GM10248 (cell line): ENCODE measurements around the gene MAPK8IP2.
A peak's percentile ranks its signal among the peaks of the same experiment; 100 is the strongest.

ENCODE experiments used
- CTCF ChIA-PET: fragments of 300-600 bp; sonication (Branson Sonifier 250); formaldehyde crosslinking; extraction: SDS; loops from one replicate; lab custom pipeline; 2021; ENCODE audit warnings: antibody characterized with exemption; lab: Yijun Ruan, JAX
- POLR2A ChIA-PET: fragments of 350-650 bp; sonication (Branson Sonifier 250); formaldehyde crosslinking; extraction: SDS; loops from one replicate; lab custom pipeline; 2020; ENCODE audit warnings: antibody characterized with exemption; lab: Yijun Ruan, JAX
- DNase-seq: peaks from one replicate; pipeline ENCODE4 v3.0.0; 2012; ENCODE audit errors: extremely low spot score
- TF ChIP-seq, protein P1 (sequence below): IDR thresholded peaks from 2 replicates; pipeline ENCODE4 v1.5.1; 2012; ENCODE audit warnings: mild to moderate bottlenecking, low read depth; ENCODE audit errors: extremely low read depth, missing control alignments, control extremely low read depth

MAPK8IP2 gene

DNA sequence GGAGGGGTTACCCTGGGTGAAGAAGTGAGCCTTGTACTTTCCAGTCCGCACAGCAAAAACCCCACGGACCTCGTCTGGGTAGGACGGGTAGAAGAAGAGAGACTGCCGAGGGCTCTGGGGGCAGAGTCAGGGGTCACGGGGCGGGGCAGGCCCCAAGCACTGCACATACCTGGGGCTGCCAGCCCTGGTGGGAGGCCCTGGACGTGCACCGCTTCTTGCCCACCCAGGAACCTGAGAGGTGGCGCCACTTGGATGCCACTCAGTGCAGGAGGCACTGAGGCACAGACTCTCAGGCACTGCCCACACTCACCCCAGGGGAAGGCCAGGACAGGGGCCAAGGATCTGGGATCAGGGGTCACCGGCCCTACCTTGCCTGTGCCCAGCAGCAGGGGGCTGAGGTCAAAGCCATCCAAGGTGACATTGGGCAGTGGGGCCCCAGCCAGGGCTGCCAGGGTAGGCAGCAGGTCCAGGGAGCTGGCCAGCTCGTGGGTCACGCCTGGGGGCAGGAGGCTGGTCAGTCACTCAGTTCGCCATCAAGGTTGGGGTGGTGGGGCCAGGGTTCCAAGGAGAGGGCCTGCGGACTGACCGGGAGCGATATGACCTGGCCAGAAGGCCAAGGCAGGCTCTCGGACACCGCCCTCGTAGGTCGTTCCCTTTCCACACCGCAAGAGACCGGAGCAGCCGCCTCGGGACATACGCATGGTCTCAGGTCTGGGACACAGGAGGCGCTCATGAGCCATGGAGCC lies 25.1 kb downstream of the MAPK8IP2 start:
- ChIA-PET CTCF (interaction anchor here (1.1 kb wide), 1 partner anchor 62 kb away, joined by 3 read pairs; no protein-coding TSS in a partner anchor), POLR2A (interaction anchor here (0.6 kb wide), 1 partner anchor 275 kb away, joined by 4 read pairs; no protein-coding TSS in a partner anchor)
- DNase-seq: no peak
- TF ChIP-seq, protein P1, sequence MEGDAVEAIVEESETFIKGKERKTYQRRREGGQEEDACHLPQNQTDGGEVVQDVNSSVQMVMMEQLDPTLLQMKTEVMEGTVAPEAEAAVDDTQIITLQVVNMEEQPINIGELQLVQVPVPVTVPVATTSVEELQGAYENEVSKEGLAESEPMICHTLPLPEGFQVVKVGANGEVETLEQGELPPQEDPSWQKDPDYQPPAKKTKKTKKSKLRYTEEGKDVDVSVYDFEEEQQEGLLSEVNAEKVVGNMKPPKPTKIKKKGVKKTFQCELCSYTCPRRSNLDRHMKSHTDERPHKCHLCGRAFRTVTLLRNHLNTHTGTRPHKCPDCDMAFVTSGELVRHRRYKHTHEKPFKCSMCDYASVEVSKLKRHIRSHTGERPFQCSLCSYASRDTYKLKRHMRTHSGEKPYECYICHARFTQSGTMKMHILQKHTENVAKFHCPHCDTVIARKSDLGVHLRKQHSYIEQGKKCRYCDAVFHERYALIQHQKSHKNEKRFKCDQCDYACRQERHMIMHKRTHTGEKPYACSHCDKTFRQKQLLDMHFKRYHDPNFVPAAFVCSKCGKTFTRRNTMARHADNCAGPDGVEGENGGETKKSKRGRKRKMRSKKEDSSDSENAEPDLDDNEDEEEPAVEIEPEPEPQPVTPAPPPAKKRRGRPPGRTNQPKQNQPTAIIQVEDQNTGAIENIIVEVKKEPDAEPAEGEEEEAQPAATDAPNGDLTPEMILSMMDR: no peak

DNA sequence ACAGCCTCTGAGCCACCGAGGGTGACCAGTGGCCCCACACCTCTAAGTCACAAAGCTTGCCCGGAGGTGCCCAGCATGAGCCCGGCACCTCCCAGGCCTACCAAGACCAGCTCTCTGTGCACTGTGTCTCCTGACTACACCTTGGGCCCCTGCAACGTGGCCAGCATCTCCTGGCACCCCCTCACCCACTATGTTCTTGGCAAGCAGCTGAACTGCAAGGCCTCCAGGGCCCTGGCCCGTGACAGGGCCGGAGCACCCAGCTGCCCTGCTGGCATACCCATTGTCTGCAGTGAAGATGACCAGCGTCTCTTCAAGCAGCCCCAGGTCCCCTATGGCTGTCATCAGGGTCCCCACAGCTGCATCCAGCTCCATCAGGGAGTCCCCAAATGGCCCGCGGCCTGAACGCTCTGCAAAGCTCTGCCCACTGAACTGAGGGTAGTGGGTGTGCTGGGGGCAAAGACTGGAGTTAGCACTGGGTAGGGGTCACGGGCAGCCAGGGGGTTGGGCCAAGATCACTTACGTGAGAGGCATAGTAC lies 25.8 kb downstream of the MAPK8IP2 start:
- TF ChIP-seq, protein P1: no peak
- ChIA-PET CTCF (interaction anchor here (1.1 kb wide), 1 partner anchor 63 kb away, joined by 3 read pairs; no protein-coding TSS in a partner anchor), POLR2A (interaction anchor here (0.6 kb wide), 1 partner anchor 276 kb away, joined by 4 read pairs; no protein-coding TSS in a partner anchor)
- DNase-seq: no peak

DNA sequence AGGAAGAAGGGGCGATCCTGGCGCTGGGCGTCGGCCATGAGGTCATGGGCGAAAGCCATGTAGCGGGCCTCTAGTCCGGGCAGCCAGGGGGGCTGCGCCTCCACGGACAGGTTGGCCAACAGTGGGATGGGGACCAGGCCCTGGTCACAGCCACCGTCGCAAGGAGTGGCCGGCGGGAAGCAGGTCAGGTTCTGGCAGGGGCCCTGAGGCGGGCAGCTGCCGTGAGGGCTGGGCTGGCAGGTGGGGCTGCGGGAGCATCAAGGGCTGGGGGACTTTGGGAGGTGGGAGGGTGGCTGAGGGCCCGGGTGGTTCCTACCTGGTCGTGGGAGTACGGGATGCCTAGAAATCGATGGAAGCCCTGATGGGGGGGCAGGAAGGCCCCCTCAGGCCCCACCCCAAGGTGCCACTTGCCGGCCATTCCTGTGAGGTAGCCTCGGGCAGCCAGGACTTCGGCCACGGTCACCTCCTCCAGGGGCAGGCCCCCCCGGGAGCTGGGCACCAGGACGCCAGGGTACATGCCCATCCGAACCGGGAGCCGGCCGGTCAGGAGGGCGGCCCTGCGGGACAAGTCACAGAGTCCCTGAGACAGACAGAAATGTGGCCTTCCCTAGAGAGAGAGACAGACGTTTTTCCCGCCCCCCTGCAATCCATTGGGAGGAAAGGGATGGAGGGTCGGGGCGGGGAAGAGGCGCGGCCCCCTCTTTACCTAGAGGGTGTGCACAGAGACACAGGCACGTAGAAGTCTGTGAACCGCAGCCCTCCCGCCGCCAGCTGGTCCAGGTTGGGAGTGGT lies 26.5 kb downstream of the MAPK8IP2 start:
- ChIA-PET POLR2A (interaction anchor here (0.6 kb wide), 1 partner anchor 276 kb away, joined by 4 read pairs; no protein-coding TSS in a partner anchor), CTCF (interaction anchor here (0.7 to 1.4 kb wide), 4 partner anchors 63 to 85 kb away, joined by 3 to 5 read pairs (median 4); partner anchors contain the start of gene SYCE3)
- TF ChIP-seq, protein P1: no peak
- no peak for DNase-seq

DNA sequence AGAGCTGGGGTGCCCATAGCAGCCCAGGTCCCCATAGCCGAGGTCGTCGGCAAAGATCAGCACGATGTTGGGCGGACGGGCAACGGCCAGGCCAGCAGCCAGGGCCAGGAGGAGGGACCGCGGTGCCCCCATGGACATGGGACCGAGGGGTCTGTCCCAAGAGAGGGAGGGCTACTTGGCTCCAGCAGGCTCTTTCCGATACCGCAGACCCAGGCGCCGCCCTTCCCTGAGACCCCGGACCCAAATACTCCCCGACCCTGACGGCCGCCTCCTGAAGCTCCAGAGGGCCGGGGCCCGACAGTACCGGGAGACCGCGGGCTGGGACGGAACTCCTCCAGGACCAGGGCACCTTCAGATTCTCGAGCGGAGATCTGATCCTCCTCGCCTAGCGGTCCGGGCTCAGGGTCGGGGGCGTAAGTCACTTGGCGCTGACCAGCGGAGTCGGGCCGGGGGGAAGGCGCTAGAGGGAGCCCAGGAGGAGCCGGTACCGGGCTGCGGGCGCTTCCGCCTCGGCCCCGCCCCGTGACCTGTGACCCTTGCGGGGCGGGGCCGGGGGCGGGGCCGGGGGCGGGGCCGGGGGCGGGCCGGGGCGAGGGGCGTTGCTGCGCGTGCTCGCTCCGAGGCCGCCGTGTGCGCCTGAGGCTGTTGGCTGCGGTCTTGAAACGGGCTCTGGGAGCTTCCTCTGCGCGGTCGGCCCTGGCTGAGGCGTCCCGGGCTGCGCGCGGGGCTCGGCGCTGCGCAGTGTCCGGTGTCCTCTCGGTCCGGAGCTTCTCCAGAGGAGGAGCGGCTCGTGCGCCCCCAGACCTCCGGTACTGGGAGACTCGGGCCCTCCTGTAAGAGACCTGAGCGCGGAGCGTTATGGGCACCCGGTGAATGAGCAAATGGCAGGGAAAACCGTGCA lies 27.3 kb downstream of the MAPK8IP2 start, which contains the start of gene ARSA:
TSS of gene ARSA (minus strand) at position 511 of the 901 bp plus-strand sequence. CDS start at position 138, 373 bp downstream.
- CTCF ChIA-PET: interaction anchor here (0.7 to 1.4 kb wide), 5 partner anchors 63 to 154 kb away, joined by 3 to 5 read pairs (median 4); partner anchors contain the start of gene SYCE3
- TF ChIP-seq, protein P1: peak; percentile 49
- POLR2A ChIA-PET: interaction anchor here (0.5 kb wide), 1 partner anchor 239 kb away, joined by 4 read pairs; no protein-coding TSS in a partner anchor

DNA sequence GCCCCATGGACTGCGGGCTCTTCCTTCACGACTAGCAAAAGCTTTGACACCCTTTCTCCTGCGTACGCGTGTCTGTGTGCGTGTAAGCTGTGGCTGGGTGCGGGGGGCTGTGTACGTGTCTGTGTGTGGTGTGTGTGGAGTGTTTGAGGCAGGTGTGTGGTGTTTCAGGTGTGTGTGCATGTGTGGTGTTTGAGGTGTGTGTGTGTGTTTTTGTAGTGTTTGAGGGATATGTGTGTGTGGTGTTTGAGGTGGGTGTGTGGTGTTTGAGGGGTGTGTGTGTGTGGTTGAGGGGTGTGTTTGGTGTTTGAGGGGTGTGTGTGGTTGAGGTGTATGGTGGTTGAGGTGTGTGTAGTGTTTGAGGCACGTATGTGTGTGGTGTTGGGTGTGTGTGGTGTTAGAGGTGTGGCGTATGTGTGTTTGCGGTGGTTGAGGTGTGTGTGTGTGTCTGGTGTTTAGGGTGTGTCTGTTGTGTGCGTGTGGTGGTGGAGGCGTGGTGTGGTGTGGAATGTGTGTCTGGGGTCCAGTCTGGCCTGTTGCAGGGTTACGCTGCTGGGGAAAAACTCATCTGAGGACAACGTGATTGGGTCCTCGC lies 28.0 kb downstream of the MAPK8IP2 start:
- CTCF ChIA-PET: interaction anchor here (0.7 to 1.4 kb wide), 3 partner anchors 62 to 155 kb away, joined by 3 to 5 read pairs (median 4); partner anchors contain the start of gene SYCE3
- POLR2A ChIA-PET: interaction anchor here (0.5 kb wide), 1 partner anchor 240 kb away, joined by 4 read pairs; no protein-coding TSS in a partner anchor
- DNase-seq: no peak
- TF ChIP-seq, protein P1: no peak

More for the DNA sequence above, 27.3 kb downstream of the MAPK8IP2 start, which contains the start of gene ARSA:
- peak; percentile 93 for DNase-seq
